ENCODE results near the gene FKBP5.

FKBP5 gene

DNA sequence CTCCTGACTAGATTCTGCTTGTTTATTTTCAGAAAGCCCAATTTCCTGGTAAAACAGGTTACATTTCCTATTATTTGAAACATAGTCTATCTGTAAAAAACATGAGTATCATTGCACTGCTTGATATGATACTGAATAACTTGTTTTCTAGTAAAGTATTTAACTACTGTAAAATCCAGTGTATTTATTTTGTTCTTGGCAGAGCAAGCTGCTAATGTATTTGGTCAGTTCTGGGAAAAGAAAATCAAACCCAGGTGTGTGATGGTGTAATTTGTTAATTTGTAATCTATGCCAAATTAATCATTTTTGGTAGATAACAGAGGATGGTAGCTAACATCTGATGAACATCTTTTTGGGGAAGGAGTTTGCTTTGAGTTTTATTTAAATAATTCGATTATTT is 50.8 kb downstream of the FKBP5 start:
- TF ChIP-seq, protein P1, sequence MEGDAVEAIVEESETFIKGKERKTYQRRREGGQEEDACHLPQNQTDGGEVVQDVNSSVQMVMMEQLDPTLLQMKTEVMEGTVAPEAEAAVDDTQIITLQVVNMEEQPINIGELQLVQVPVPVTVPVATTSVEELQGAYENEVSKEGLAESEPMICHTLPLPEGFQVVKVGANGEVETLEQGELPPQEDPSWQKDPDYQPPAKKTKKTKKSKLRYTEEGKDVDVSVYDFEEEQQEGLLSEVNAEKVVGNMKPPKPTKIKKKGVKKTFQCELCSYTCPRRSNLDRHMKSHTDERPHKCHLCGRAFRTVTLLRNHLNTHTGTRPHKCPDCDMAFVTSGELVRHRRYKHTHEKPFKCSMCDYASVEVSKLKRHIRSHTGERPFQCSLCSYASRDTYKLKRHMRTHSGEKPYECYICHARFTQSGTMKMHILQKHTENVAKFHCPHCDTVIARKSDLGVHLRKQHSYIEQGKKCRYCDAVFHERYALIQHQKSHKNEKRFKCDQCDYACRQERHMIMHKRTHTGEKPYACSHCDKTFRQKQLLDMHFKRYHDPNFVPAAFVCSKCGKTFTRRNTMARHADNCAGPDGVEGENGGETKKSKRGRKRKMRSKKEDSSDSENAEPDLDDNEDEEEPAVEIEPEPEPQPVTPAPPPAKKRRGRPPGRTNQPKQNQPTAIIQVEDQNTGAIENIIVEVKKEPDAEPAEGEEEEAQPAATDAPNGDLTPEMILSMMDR (IDR thresholded peaks at IDR 0.05; ENCODE audit: low read depth, low read length), result no peak
- no peak overlapping the region for H3K4me3 ChIP-seq (ENCODE audit: low read depth, low read length)

DNA sequence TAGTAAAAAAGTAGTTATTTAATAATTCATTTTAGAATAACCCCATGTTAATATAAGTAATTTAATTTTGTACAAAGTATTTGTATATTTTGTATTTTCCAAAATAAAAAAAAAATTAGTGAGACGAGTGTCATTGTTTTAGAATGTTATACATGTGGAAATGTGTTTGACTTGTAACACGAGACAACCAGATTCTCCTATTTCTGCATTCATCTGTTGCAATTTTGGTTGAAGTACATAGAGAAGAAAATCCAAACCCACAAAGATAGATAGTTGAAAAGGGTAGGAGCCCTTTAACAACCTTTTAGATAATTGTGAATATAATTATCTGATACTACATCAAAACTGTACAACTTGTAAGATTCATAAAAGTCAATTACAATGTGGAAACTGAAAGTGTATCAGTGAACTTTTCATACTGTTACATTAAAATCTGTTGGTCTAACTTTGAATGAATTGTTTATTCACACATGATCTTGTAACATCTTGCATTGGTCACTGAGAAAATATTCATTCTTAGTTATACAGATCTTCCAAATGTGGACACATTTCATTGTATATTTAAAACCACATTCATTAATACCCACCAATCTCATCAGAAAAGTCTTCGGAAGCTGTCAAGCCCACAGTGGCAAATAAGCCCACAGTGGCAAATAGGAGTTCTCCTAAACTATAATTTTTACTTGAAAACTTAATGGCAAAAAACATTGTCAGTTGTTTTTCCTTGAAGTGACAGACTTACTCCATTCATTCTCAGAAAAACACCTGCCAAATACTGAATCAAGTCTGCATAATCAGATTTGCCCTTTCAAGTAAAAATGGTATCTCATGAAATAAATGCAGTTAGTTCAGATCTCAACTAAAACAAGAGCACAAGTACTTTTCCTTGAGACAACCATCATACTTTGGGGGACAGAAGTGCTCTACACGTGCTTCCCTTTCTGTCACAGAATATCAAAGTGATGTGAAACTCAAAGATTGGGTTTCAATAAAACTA is 52.8 kb downstream of the FKBP5 start:
- TF ChIP-seq, protein P1 (IDR thresholded peaks at IDR 0.05; ENCODE audit: low read depth, low read length), result no peak

DNA sequence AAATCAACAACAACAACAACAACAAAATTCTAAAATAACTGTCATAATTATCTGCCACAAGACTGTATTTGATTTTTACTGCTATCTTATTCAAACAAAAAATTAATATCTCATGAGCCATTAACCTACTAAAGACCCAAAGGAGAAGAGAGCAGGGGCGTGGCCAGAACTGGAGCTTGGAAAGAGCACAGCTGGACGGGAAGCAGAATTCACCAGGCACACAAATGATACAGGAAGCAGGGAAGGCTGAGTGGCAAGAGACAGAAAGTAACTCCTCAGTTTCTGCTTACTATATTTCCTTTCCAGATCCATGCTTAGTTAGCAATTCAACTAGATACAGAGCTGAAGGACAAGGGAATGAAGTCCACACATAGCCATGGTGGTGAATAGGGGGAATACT is 54.4 kb downstream of the FKBP5 start:
- no peak overlapping the region for H3K4me3 ChIP-seq (ENCODE audit: low read depth, low read length)
- TF ChIP-seq, protein P1 (IDR thresholded peaks at IDR 0.05; ENCODE audit: low read depth, low read length), result no peak

More for the DNA sequence above, 52.8 kb downstream of the FKBP5 start:
- H3K4me3 ChIP-seq (ENCODE audit: low read depth, low read length), result no peak overlapping the region

DNA sequence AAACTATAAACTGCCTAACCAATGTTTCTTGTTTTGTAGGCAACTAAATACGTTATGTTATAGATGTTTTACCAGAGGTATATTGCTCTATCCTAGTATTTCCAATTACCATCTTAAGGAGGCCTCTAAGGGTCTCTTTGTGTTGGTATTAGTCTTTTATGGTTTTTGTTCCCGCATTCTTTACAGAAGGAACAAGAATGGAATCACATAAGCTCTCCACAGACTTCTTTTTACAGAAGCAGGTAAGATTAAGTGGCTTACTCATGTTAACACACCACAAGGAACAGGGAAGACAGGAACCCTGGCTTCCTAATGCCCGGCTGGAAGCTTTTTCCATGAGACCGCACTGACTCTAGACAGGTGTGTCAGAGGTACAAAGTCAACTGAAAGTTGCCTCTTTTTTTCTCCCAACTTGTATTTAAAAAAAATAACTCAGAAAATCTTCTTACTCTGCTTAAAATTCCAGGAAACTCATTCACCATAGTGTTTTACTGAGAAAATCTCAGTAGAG is 55.1 kb downstream of the FKBP5 start:
- no peak overlapping the region for H3K4me3 ChIP-seq (ENCODE audit: low read depth, low read length)

DNA sequence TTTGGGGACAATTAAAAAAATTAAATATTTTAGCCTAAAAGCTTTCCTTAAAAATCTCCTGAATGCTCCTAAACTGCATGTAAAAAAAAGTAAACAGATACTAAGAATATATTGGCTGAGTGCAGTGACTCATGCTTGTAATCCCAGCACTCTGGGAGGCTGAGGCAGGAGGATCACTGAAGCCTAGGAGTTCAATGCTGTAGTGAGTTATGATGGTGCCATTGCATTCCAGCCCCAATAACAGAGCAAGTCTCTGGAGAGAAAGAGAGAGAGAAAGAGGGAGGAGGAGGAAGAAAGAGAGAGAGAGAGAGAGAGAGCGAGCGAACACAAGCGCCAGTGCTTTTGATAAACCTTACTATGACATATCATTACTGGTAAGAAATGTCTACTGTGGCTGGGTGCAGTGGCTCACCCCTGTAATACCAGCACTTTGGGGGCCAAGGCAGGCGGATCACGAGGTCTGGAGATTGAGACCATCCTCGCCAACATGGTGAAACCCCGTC is 58.8 kb downstream of the FKBP5 start:
- no peak overlapping the region for H3K4me3 ChIP-seq (ENCODE audit: low read depth, low read length)
- TF ChIP-seq, protein P1 (IDR thresholded peaks at IDR 0.05; ENCODE audit: low read depth, low read length), result no peak

More for the DNA sequence above, 55.1 kb downstream of the FKBP5 start:
- TF ChIP-seq, protein P1 (IDR thresholded peaks at IDR 0.05; ENCODE audit: low read depth, low read length), result no peak

DNA sequence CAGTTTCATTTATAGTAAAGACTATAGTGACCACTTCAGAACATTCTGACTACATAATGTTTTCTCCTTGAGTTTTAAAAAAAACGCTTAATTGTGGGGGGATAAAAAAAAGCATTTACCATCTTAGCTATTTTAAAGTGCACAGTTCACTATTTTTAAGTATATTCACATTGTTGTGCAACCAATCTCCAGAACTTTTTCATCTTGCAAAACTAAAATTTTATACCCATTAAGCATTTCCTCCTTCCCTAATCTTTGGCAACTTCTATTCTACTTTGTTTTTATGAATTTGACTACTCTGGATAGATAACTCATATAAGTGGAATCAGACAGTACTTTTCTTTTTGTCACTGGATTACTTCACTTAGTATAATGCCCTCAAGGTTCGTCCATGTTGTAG is 62.3 kb downstream of the FKBP5 start:
- TF ChIP-seq, protein P1 (IDR thresholded peaks at IDR 0.05; ENCODE audit: low read depth, low read length), result no peak
- H3K4me3 ChIP-seq (ENCODE audit: low read depth, low read length), result no peak overlapping the region

Measured in WI38 (cell line).